ENCODE results near the gene GNL3.

DNA sequence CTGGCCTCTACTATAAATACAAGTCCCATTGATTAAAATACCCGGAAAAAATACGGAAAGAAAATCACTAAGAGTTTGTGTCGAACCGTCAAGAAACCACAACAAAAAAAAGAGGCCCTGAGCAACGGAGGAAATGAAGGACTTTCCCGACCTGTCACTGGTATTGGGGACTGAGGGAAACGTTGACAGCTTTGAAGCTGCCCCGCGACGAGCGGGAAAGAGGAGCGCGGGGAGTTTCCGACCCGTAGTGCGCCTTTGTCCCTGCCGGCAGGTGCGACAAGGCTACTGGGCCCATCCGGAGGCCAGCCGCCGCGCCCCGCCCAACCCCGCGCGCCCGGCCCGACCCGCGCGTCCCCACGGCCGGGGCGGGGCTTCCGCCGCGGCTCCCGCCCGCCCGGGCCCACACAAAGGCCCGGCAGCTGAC, 535 bp upstream of the GNL3 start:
- TF ChIP-seq, protein P1, sequence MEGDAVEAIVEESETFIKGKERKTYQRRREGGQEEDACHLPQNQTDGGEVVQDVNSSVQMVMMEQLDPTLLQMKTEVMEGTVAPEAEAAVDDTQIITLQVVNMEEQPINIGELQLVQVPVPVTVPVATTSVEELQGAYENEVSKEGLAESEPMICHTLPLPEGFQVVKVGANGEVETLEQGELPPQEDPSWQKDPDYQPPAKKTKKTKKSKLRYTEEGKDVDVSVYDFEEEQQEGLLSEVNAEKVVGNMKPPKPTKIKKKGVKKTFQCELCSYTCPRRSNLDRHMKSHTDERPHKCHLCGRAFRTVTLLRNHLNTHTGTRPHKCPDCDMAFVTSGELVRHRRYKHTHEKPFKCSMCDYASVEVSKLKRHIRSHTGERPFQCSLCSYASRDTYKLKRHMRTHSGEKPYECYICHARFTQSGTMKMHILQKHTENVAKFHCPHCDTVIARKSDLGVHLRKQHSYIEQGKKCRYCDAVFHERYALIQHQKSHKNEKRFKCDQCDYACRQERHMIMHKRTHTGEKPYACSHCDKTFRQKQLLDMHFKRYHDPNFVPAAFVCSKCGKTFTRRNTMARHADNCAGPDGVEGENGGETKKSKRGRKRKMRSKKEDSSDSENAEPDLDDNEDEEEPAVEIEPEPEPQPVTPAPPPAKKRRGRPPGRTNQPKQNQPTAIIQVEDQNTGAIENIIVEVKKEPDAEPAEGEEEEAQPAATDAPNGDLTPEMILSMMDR (IDR thresholded peaks at IDR 0.05; ENCODE audit: low read length) = no peak
- TF ChIP-seq EZH2 (IDR thresholded peaks at IDR 0.05; ENCODE audit: borderline replicate concordance, low read length) = no peak
